SIG-M5 treated with dmso at 0.1 percent for 504 hours (cell line): Measurements from ENCODE around the gene SLC40A1.

Source experiments
- DNase-seq: peaks from one replicate; lab custom pipeline; 2025; ENCODE audit not compliant: unreplicated experiment; lab: John Stamatoyannopoulos, UW

SLC40A1 gene

DNA sequence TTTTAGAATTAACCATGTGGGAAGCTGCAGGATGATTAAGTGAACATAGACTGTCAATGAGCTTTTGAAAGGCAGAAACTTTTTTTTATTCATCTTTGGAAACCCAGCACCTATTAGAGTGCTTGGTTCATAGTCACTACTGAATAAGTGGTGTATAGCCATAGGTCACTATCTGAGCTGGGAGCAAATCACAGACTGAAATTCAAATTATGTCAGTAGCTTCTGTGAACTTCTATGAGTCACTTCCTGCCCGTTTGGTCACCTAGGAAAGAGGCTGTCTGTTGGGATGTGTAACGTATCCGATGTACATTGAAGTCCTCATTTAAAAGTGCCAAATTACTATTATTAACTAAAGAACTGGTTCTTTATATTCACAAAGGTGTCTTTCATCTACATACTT lies 20.5 kb upstream of the SLC40A1 start:
- no peak for DNase-seq

DNA sequence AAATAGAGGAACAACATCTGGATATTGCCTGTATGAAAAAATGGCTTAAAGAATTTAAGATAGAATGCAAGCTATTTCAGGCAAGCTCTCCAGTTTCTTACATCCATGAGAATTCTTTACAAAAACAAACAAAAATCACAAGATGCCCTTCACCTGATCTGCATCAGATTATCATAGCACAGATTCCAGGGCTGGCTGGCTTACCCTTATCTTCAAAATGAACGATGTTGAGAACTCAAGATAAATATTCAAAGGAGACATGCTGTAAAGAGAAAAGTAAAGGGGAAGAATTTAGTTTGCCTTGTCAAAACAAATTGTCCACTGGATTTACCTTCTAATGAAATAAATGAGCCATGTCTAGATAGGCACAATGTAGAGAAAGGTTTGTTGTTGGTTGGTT lies 18.7 kb upstream of the SLC40A1 start:
- no peak for DNase-seq

DNA sequence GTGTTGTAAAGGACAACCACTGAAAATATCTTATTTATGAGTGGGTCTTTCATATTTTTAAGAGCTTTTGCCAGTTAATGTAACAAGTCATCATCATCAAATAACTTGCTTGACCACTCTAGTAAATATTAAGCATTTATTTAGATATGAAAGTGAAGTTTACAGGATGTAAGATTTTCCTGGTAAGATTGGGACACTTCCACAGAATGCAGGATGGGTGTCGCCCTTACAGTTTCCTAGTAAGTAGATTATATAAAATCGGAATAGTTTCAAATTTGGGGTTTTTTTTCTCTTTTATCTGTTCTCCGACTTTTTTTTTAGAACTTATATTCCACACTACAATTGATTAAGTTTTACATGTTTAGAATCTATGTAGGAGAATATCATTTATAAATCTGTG lies 14.8 kb upstream of the SLC40A1 start:
- no peak for DNase-seq

DNA sequence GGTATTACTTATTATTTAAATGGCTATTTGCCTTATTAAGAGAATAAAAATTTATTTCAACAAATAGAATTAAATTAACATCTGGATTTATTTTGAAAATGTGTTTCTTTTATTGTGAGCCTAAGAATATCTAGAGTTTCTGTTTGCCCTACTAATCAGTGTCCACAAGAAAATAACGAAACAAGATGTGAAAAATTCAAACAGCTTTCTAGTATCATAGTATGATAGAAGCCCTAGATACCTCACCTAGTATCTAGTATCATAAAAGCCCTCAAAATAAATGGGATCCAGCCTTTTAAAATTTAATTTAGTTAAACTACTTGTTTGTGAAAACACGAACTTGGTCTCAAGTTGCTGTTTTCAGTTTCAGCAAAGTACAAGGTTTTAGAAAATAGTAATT lies 13.7 kb upstream of the SLC40A1 start:
- no peak for DNase-seq

DNA sequence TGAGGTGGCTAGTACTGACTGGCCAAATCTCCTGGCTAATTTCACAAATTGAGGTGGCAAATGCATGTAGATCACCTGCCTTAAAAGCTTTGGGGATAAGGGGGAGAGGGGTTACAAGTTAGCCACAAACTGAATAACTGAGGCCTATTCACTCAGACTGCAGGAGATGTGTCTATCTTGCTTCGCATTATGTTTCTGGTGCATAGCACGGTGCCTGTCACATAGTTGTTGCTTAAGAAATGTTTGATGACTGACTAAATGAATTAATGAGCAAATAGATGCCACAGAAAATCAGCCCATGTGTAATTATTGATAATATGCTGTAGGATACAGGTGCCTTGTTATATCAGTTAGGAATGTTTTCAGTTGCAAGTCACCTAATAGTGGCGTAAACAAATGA lies 12.5 kb upstream of the SLC40A1 start:
- no peak for DNase-seq

DNA sequence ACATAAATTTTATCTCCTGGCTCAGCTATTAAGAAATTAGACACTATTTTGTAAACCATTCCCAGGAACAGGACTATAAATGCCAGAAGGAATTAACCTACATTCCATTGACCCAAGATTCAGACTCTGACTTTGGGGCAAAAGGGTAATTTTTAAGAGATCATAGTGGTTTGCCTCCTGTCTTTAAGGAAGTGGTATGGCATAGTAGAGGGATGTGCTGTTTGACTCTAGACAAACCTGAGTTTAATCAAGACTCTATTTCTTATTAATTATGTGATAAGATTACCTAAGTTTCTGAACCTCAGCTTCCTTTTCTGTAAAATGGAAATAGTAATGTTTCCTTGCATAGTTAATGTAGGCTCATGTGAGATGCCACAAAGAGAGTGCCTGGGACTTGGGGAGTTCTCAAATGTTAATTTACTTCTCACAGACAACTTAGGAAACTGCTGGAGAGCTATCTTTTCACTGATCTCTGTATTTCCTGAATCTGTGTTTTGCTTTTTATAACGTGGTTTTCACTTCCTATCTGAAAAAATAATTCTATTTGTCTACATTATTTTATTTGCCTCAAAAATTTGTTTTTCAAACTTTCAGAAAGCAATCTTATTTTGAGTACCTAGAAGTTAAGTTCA lies 11.9 kb upstream of the SLC40A1 start:
- DNase-seq, result no peak

DNA sequence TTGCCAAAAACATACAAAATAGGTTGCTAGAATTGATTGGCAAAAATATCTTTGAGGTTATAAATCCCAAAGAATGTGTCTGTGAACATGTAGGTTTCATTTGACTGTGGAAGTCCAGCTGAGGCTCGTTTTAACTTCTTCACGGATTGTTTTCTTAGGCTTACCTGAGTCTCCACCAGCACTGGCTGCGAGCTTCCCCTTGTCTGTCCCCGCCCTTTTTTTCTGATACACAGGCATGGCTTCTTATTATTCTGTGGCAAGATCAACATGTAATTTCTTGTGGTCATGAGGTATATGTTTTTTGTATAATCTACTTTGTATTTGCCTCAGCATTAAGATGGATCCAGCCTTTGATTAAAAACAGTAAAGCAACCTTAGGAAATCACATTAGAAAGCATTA lies 7.2 kb upstream of the SLC40A1 start:
- DNase-seq, result no peak

DNA sequence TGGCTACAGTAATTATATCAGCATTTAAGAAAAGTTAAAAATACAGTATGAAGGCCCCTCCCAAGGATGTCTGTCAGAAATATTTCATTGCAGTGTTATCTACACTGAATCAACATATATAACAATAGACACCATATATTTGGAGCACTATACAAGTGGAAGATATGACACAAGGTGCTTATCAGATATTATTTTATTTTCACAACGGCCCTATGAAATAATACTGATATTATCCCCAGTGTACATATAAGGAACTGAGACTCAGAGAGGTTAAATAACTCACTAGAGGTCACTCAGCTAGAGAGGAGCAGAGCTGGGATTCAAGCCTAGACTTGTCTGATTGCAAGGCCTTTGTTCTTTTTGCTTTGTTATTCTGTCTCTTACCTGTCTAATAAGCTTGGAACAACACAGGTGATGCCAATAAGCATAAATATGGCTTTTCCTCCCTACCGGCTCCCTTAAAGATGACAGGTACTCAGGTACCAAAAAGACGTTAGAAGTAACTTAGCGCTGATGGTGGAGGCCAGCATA lies 4.7 kb upstream of the SLC40A1 start:
- DNase-seq, result no peak

DNA sequence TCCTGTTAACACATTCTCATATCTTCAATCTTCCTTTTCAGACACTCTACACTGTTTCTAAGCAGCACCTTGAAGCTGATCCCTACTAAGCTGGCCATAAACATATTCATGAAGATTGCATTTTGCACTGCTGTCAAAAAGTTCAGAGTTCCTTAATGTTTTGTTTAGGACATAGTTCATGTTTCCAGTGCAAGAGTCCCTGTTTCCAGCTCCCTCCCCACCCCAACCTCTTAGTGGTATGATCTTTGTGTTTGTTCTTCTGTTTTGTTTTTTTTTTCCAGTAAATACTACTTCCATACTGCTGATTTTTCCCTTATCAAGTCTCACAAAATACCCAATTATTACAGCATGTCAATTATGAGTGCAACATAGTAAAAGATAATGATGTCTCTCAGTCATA lies 4.1 kb upstream of the SLC40A1 start:
- DNase-seq, result no peak

DNA sequence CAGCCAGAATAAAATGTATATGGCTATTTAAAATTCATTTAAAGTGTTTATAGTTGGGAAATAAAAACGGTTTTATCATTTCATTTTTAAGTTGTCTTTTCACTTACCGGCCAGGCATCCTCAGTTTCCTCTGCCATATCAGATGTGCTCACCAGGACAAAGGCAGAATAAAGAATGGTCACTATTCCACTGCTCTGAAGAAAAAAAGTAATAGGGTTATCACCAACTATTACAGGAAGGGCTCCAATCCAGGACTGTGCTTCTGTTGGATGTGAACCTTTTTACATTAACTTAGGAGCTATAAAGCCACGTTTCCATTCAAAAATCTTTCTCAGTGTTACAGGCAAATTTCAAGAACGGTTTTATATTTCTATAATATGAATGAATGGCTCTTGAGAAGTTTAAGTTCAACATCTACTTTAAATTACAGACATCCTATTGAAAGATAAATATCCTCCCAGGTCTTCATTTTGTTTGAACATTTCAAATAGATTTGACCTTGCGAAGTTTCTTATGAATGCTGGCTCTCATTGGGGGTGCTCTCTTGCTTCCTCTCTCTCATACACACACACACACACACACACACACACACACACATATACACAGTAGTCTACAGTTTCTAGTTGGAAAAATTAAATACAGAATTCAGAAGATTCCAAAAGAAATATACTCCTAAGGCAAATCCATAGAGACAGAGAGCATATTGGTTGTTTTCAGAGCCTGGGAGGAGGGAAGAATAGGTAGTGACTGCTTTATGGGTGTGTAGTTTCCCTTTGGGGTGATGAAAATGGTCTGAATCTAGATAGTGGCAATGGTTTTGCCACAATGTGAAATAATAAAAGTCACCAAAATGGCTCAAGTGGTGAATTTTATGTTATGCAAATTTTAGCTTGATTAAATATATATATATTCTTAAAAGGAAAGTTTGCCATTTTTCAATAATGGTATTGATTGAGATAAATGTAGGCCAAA lies 2.9 kb upstream of the SLC40A1 start:
- DNase-seq, result no peak

DNA sequence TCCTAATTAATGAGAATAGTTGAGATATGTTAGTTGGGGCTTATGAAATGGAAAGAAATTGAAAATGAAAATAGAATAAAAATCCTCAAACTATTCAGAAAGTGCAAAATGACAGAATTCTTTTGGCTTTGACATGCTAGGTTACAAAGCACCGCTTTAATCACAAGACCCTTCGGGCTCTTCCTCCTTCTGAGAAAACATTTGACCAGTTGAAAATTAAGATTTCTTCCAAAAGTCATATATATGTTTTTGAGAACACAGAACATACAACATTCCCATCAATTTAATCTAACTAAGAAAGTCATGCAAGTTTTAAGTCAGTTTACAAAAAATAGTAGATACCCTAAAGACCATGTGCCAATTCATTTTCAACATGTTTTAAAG lies 2.2 kb upstream of the SLC40A1 start:
- no peak for DNase-seq

DNA sequence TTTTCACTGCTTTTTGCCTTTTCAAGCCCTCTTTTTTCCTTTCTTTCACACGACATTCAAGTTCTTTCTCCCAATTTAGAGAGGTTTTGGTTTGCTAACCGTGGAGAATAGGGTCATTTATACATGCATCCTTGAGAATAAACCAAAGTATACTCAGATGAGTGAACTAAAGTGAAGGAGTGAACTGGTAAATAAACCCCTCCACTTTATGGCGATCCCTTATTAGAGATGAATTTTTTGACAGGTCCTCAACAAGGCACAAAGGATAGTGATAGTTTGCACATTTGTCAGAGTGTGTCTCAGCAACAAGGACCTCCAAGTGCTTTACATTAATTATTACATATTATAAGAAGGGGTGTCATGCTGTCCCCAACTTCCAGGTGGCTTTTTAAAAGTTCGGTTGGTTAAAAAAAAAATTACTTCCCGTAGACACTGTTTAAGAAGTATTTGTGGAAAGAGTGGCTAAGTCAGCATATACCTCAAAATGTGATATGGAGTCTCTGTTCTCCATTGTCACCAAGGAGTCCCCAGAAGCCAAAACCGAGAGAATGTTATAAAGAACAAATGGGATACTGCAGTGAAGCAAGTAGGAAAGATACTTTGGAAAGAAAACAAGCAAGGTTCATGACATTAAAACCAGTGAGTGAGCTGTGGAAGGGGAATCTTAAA lies 1.7 kb upstream of the SLC40A1 start:
- DNase-seq, result no peak

DNA sequence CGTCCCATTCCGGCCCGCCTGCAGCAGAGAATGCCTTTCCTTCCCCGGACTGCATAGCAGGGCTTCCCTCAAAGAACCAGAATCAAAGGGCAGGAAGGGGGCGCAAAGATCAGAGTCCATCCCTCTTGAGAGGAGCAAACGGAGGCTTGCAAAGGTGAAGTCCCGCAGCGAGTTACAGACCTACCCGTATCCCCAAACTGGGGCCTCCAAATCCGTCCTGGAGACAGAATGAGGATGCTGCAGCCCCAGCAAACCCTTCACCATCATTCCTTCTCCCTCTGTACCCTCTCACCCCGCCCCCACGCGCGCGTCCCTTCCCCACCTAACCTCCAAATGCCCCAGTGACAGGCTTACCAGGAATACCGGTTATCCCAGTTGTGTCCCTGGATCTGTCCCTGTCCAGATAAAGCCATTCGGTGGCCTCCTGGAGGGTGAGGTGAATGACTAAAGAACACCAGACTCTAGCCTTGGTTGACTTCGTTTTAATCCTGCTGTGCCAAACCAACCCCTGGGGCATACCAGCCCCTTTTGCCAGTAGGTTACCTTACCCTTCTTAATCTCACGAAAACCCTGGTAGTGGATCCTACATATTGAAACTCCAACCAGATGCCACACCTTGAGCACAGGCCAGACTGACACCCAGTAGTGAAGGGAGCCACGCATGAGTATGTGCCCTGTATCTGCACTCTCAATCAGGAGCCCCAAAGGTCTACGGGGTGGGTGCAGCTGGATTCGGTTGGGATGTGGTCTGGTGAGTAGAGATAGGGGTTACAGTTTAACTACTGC lies 961 bp upstream of the SLC40A1 start:
- DNase-seq, result no peak

DNA sequence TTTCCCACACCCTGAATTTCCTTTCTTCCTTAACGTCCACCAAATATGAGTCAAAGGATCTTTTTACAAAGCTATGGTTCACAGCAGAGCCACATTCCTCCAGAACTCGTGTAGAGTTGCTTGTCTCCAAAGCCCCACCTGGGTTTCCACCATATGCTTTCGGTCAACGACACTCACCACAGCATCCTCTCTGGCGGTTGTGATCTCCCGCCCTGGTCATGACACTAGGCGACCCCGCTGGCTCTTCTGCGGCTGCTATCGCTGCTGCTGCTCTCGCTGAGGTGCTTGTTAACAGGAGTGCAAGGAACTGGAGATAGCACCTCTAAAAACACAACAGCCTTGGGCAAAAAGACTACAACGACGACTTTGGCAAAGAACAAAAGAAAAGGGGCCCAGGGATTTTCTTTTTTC lies 340 bp downstream of the SLC40A1 start:
- DNase-seq, result no peak

DNA sequence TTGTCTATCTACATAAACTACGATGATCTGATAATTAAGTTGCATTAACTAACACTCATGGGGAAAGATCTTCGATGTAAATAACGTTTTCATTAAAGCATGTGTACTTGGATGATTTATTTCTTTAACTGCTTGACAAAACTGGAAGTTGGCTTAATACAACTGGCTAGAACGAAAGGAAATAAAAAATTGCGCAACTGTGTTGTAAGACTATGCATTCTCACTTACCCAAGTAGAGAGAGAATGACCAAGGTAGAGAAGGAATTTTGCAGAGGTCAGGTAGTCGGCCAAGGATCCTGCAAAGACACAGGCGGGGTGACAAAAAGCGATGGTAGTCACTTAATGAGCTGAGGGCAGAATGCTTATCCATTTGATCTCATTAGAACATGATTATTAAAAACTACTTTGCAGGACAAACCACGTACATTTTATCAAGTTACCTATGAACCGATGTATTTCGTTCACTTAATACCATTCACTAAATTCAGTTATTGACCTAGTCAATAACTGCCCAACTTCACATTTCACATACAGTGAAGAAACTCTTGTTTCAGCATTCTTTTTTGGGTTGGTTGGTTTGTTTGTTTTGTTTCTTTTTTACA lies 900 bp downstream of the SLC40A1 start:
- peak; percentile 79 for DNase-seq

DNA sequence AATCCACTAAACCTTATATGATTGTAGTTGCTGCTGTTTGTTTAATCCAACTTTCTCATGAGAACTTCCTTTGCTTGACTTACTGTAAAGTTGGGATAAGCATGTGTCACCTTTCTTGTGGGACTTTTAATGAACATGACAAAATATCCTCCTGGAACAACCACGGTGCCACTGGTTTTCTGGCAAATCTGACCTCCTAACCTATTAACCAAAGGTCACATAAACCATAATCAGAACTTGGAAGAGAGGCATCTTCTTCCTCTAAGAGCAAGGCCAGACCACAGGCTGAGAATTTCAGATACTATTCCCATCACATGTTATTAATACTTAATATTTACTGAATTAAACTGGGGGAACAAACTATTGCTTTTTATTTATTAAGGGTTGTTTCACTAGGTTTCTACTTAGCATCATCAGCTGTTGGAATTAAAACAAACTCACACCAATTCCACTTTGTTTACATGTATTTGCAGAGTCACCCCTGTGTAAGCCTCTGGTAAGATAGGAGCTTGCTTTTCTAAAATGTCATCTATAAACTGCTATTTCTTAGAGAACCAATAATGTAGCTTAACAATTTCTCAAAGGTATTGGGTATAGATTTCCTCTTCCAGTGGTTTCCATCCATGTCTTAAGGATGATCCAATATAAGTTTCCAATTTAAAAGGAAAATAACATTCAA lies 2.2 kb downstream of the SLC40A1 start:
- no peak for DNase-seq

DNA sequence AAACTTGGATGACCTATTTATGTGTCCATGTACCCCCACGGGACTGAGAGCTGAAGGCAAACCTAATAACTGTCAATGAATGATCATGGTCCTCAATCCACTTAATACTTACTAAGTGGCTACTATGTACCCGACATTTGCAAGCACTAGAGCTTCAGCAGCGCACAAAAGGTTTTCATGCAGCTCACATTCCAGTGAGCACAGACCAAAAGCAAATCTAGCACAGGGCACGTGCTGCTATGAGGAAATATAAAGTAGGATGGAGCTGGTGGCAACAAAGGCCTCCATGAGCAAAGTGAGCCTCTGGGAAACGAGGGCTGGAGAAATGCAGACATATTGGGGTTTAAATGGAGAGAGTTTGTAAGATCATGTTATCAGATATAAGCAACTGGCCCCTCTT lies 3.5 kb downstream of the SLC40A1 start:
- no peak for DNase-seq

DNA sequence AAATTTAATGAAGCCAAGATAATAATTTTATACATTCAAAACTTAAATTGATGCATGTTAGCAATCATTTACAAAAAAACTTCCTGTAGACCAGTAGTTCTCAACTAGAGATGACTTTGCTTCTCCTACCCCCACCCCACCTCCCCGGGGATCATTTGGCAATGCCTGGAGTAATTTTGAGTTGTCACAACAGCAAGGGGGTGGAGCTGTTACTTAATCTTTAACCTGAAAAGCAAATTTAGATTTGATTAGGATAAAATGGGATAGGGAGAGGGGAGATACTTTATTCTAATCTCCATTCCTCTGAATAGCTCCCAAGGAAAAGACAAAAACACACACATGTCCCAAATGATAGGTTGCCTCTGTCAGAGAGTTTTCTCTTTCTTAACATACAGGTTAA lies 4.2 kb downstream of the SLC40A1 start:
- peak; percentile 44 for DNase-seq

DNA sequence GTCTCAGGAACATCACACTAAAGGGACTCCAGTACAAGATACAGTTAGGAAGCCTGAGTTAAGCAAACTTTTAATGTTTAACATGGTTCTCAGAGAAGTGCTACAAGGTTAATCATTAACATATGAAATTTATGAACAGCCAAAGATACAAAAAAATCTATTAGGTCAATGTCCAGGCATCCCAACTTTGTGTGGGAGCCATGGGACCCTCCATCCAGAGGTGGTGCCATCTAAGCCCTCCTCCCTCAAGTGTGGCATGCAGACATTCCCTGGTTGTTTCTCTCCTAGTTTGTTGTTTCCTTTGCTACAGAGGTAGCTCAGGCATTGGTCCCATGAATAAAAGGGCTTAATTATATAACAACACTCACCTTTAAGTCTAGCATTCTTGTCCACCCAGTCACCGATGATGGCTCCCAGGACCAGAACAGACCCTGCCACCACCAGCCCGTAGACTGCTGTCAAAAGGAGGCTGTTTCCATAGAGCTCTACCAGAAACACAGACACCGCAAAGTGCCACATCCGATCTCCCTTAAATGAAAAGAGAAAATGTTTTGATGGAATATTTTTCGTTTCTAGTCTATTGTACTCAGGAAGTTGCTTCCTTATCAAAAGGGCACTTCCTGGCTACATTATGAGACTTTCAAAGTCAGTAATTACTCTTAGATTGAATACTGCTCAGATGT lies 5.7 kb downstream of the SLC40A1 start:
- DNase-seq, result no peak
